HCEC 1CT (cell line): Measurements from ENCODE around the gene MRPL38.
"Not testable (repeated sequence)": the region's sequence is repeated elsewhere in the genome, so short reads cannot be mapped to it uniquely, and the experiment has no call there.

Experiments
- DNase-seq: peaks from one replicate; pipeline ENCODE4 v3.0.0-alpha.2; 2017

MRPL38 gene

GRCh38 chr17:75875182-75875939, 29.3 kb downstream of the MRPL38 start:
- DNase-seq: no peak

GRCh38 chr17:75874323-75875181, 30.1 kb downstream of the MRPL38 start:
- DNase-seq: no peak

GRCh38 chr17:75873587-75874322, 30.9 kb downstream of the MRPL38 start:
- no peak for DNase-seq

- DNase-seq: peak; percentile 57
These were observed 32.0 kb downstream of the MRPL38 start for GRCh38 chr17:75872434-75873351.

GRCh38 chr17:75870228-75870627, 34.5 kb downstream of the MRPL38 start:
- not testable (repeated sequence) for DNase-seq

- peak; percentile 26 for DNase-seq
These were observed 35.2 kb downstream of the MRPL38 start for GRCh38 chr17:75869282-75870141.

- DNase-seq: not testable (repeated sequence)
These were observed 35.9 kb downstream of the MRPL38 start for GRCh38 chr17:75868730-75869281.

- DNase-seq: not testable (repeated sequence)
These were observed 39.1 kb downstream of the MRPL38 start for GRCh38 chr17:75865404-75866188.

GRCh38 chr17:75864887-75865286, 39.8 kb downstream of the MRPL38 start:
- DNase-seq: not testable (repeated sequence)

- DNase-seq: peak; percentile 70
These were observed 40.2 kb downstream of the MRPL38 start for GRCh38 chr17:75864448-75864871.

- DNase-seq: no peak
These were observed 42.8 kb downstream of the MRPL38 start for GRCh38 chr17:75861927-75862317.

- not testable (repeated sequence) for DNase-seq
These were observed 45.3 kb downstream of the MRPL38 start for GRCh38 chr17:75859358-75859757.

- DNase-seq: no peak
These were observed 48.5 kb downstream of the MRPL38 start for GRCh38 chr17:75856062-75856756.

GRCh38 chr17:75855310-75856061, 49.2 kb downstream of the MRPL38 start, which contains the start of gene WBP2:
Gene WBP2, minus strand, starts transcription at chr17:75855335. Its CDS starts 38 bp downstream, at chr17:75855297.
- peak; percentile 100 for DNase-seq

- no peak for DNase-seq
These were observed 49.8 kb downstream of the MRPL38 start for GRCh38 chr17:75854881-75855309.

GRCh38 chr17:75854101-75854748, 50.5 kb downstream of the MRPL38 start:
- DNase-seq: peak; percentile 68

GRCh38 chr17:75853433-75853832, 51.3 kb downstream of the MRPL38 start:
- peak; percentile 14 for DNase-seq

GRCh38 chr17:75851693-75851991, 53.0 kb downstream of the MRPL38 start:
- not testable (repeated sequence) for DNase-seq
